Measurements from ENCODE around the gene TNMD.

Gene TNMD

DNA sequence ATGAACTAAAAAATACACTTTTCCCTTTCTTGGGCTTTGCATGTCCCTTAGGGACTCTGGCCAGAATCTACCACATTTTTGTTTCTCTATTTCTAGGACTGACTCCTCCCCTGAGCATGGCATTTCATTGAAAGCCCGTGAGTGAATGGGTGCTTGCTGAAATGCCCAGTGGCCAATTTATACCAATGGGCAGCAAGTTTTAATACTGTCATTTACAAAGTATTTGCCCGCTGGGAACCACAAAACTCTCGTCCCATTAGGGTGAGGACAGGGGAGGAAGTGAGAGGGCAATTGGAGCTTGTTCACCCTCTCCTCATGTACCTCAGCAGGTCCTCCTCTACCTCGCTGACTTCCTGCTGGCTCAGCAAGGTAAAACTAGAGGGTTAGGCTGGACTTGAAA is 60.4 kb downstream of the TNMD start:
- no peak for DNase-seq

- no peak for DNase-seq
Measured at GRCh38 chrX:100647095-100647494, 62.4 kb downstream of the TNMD start.

DNA sequence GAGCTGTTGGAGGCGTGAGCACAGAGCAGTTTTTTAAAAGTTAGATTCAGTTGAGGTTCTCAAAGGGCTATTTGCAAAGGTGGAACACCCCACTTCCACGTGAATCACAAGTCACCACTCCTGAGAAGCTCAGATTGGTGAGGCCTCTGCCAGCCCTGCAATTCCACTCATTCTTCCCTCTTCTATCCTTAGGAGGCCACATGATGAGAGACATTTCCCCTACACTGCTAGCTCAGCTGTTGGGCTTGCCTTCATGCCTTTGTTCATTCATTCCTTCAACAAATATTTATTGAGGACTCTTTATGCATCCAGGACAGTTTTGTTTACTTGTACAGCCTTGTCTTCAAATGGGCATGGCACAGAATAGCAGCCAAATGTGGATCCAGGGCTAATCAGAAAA is 63.0 kb downstream of the TNMD start:
- DNase-seq = no peak

DNA sequence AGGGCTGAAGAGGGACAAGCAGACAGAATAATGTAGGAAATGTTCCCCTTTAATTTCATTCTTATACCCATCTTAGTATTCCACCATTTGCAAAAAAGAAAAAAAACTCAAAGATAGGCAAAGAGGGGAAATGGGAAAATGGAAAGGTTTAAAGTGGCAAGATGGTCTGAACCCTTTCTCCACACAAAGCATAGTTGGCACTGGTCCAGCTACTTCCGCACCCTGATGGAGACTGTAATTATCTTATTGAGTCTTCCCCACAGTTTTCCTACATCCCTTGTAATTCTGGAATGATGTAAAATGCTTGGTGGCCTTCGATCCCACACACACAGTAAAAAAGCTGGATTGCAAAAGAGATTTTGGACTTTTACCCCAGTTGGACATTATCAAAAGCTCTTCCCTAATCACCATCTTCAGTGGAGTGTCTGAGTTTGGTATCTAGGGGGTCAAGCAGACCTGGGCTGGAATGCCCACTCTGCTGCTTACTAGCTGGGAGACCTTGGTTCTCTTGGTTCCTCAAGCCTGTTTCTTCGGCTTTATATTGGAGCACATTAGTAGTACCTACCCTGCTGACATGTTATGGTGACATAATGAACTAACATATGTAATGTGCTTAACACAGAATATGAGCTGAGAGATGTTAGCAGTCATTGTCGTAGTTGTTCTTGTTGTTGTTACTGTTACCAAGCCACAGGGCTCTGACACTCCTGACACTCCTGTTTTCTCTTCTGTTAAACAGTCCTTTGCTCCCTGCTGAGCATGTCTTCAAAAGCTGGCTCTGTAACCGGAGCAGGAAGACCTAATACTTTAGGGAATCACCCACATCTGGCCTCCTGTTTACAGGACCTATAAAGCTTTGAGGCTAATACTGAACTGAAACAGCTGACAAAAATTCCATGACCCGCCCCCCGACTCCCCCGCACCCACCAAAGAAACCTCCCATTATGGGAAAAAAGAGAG is 64.0 kb downstream of the TNMD start:
- DNase-seq = no peak

Data from stimulated activated CD4-positive, alpha-beta T cell treated with anti-CD3 and anti-CD28 coated beads, Interleukin-2, amount 100 ng/mL, for 48 hours (primary cell).